Body of pancreas (tissue), 4 donors: ENCODE measurements around the gene LRRFIP2.

Source experiments
- POLR2A ChIP-seq, 3 donors: fragments of 450-650 bp; IDR thresholded peaks; one replicate each; pipeline ENCODE4 v1.6.1; 2016; ENCODE audit warnings: antibody characterized with exemption in 3 of 3, mild to moderate bottlenecking in 2 of 3
- TF ChIP-seq, protein P1 (sequence below), 7 experiments: fragments of 450-650 bp in 4 of 7; fragments of 200-600 bp in 3 of 7; sonication (generic) in 3 of 7; IDR thresholded peaks; one replicate each; pipeline ENCODE4 v1.5.1; 2016 to 2019; ENCODE audit warnings: antibody characterized with exemption in 7 of 7

DNA sequence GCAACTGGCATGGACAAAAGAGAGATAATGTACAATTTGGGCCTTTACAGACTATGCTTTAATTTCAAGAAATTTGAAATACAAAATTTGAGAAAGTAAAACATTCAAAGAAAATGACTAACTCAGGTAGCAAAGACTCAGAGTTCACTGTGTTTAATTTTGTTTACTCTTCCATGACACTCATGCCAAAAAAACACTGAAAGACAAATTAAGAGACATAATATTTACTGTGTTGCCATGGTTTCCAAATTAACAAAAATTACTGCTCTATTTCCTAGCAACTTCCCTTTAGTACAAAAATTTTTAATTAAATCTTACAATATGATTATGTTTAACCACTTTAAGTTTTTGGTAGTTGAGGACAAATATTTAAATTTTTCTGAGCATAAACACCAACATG lies 29.6 kb downstream of the LRRFIP2 start:
- TF ChIP-seq, protein P1, sequence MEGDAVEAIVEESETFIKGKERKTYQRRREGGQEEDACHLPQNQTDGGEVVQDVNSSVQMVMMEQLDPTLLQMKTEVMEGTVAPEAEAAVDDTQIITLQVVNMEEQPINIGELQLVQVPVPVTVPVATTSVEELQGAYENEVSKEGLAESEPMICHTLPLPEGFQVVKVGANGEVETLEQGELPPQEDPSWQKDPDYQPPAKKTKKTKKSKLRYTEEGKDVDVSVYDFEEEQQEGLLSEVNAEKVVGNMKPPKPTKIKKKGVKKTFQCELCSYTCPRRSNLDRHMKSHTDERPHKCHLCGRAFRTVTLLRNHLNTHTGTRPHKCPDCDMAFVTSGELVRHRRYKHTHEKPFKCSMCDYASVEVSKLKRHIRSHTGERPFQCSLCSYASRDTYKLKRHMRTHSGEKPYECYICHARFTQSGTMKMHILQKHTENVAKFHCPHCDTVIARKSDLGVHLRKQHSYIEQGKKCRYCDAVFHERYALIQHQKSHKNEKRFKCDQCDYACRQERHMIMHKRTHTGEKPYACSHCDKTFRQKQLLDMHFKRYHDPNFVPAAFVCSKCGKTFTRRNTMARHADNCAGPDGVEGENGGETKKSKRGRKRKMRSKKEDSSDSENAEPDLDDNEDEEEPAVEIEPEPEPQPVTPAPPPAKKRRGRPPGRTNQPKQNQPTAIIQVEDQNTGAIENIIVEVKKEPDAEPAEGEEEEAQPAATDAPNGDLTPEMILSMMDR (IDR thresholded peaks at IDR 0.05) = no peak
- no peak for TF ChIP-seq POLR2A (IDR thresholded peaks at IDR 0.05)
